GM23248 (cell line): ENCODE measurements around the gene MRPS15. TPM values are rescaled to one million over a fixed set of nuclear protein-coding genes. Genes with fewer than 3 reads are reported as not detected.

Source experiments
- DNase-seq: peaks from one replicate; pipeline ENCODE4 v3.0.0-alpha.2; 2015
- H2AFZ ChIP-seq: fragments of 200-600 bp; sonication (generic); 2 replicates; pipeline ENCODE4 v1.6.1; 2016; ENCODE audit warnings: antibody characterized with exemption
- H3F3A ChIP-seq: fragments of 200-600 bp; sonication (generic); 2 replicates; pipeline ENCODE4 v1.6.1; 2016; ENCODE audit warnings: mild to moderate bottlenecking, antibody characterized with exemption, mixed run types; ENCODE audit not compliant: insufficient read depth
- H3K27ac ChIP-seq: fragments of 200-600 bp; sonication (generic); 2 replicates; pipeline ENCODE4 v1.5.1; 2016; ENCODE audit warnings: mild to moderate bottlenecking
- H3K27me3 ChIP-seq: fragments of 200-600 bp; sonication (generic); replicated peaks from 2 replicates; pipeline ENCODE4 v1.6.1; 2016; ENCODE audit warnings: mild to moderate bottlenecking; ENCODE audit not compliant: insufficient read depth
- H3K36me3 ChIP-seq: fragments of 200-600 bp; sonication (generic); 2 replicates; pipeline ENCODE4 v1.6.1; 2016; ENCODE audit warnings: low read depth, mild to moderate bottlenecking
- H3K4me1 ChIP-seq: fragments of 200-600 bp; sonication (generic); 2 replicates; pipeline ENCODE4 v1.6.1; 2016; ENCODE audit warnings: mild to moderate bottlenecking; ENCODE audit not compliant: insufficient read depth
- H3K4me2 ChIP-seq: fragments of 200-600 bp; sonication (generic); one replicate; pipeline ENCODE4 v1.6.1; 2016; ENCODE audit warnings: mild to moderate bottlenecking; ENCODE audit not compliant: unreplicated experiment
- H3K4me3 ChIP-seq: fragments of 200-600 bp; sonication (generic); 2 replicates; pipeline ENCODE4 v1.5.1; 2016; ENCODE audit warnings: mild to moderate bottlenecking
- H3K79me2 ChIP-seq: fragments of 200-600 bp; sonication (generic); 2 replicates; pipeline ENCODE4 v1.6.1; 2016; ENCODE audit warnings: mild to moderate bottlenecking; ENCODE audit not compliant: insufficient read depth
- H3K9ac ChIP-seq: fragments of 200-600 bp; sonication (generic); 2 replicates; pipeline ENCODE4 v1.6.1; 2016; ENCODE audit warnings: mild to moderate bottlenecking
- H3K9me2 ChIP-seq: fragments of 200-600 bp; sonication (generic); 2 replicates; pipeline ENCODE4 v1.6.1; 2016; ENCODE audit warnings: mixed run types, mild to moderate bottlenecking, moderate library complexity; ENCODE audit not compliant: insufficient read depth
- H3K9me3 ChIP-seq: fragments of 200-600 bp; sonication (generic); one replicate; pipeline ENCODE4 v1.6.1; 2017; ENCODE audit warnings: low read depth
- H4K20me1 ChIP-seq: fragments of 200-600 bp; sonication (generic); 2 replicates; pipeline ENCODE4 v1.6.0; 2016; ENCODE audit not compliant: insufficient read depth
- EZH2 ChIP-seq: fragments of 200-600 bp; sonication (generic); IDR thresholded peaks from 2 replicates; pipeline ENCODE4 v1.6.1; 2018; ENCODE audit warnings: antibody characterized with exemption, mild to moderate bottlenecking; ENCODE audit not compliant: insufficient read depth, poor library complexity, severe bottlenecking
- EZH2phosphoT487 ChIP-seq: fragments of 200-600 bp; sonication (generic); IDR thresholded peaks from 2 replicates; pipeline ENCODE4 v1.6.1; 2018; ENCODE audit warnings: antibody characterized with exemption, moderate library complexity, mild to moderate bottlenecking, low read depth; ENCODE audit not compliant: insufficient read depth
- WGBS, 2 experiments: methylation state at CpG; one replicate each; pipeline ENCODE4 v1.1.6; 2015 to 2017; ENCODE audit warnings: low lambda C conversion rate in 2 of 2, low coverage in 1 of 2; ENCODE audit errors: missing lambda C conversion rate in 2 of 2; 5-methylcytosine and 5-hydroxymethylcytosine counted together
- in situ Hi-C: fragments of 300-500 bp; cut with MboI; formaldehyde crosslinking; loops from 2 replicates; pipeline ENCODE4 v1.15.0; 2020
- polyA plus RNA-seq: library from polyadenylated mRNA; unstranded; fragments of >200 nt; fragmentation: Nextera tagmentation; extraction: Ambion mirVana; gene quantifications from 2 replicates; pipeline ENCODE4 v1.2.1, GENCODE V29; 2016
- total RNA-seq: library from RNA; depleted of rRNA; stranded (reverse); fragments of >200 nt; shearing (Covaris generic); gene quantifications from 2 replicates; pipeline ENCODE4 v1.2.3, GENCODE V29; 2014

Gene MRPS15
- total and polyA plus RNA-seq, 2 experiments from 2014 or later: 53.7 to 107 TPM

GRCh38 chr1:36442337-36442736, 21.8 kb downstream of the MRPS15 start:
- Histone ChIP-seq H3K9me3 (no peaks in the 10 kb centered on the region), H3K9ac (no peak overlapping the region), H3K4me2 (no peak overlapping the region), H3K4me1 (no peaks in the 10 kb centered on the region), H2AFZ (no peak overlapping the region), H3K27ac (no peak overlapping the region), H3F3A (peaks cover 4% of the 10 kb centered on the region; the same call in 1 of the 2 replicates), H4K20me1 (no peaks in the 10 kb centered on the region), H3K9me2 (no peaks in the 10 kb centered on the region), H3K79me2 (no peaks in the 10 kb centered on the region), H3K4me3 (no peak overlapping the region), H3K36me3 (no peaks in the 10 kb centered on the region), H3K27me3 (no peaks in the 10 kb centered on the region)
- in situ Hi-C loops: no loop called here
- no peak for TF ChIP-seq EZH2
- TF ChIP-seq EZH2phosphoT487: no peak
- no peak for DNase-seq
- 90 to 96% methylated on average over 3 of the region's 3 CpGs for WGBS, 2 experiments

- 97 to 100% methylated on average over 3 of the region's 3 CpGs for WGBS, 2 experiments
- H3K9me2 ChIP-seq: no peaks in the 10 kb centered on the region
These were observed 23.5 kb downstream of the MRPS15 start for GRCh38 chr1:36440646-36441045.

GRCh38 chr1:36440044-36440443, 24.1 kb downstream of the MRPS15 start:
- H3K36me3 ChIP-seq: no peaks in the 10 kb centered on the region
- no peaks in the 10 kb centered on the region for H3K4me1 ChIP-seq
- H3K9me3 ChIP-seq: no peaks in the 10 kb centered on the region
- no peak overlapping the region for H3K9ac ChIP-seq
- no peaks in the 10 kb centered on the region for H3K9me2 ChIP-seq
- no peak overlapping the region for H3K27ac ChIP-seq
- no peak overlapping the region for H3K4me2 ChIP-seq
- no peaks in the 10 kb centered on the region for H3K79me2 ChIP-seq
- TF ChIP-seq EZH2: no peak
- TF ChIP-seq EZH2phosphoT487: no peak
- WGBS, 2 experiments: 35 to 36% methylated on average over 3 of the region's 3 CpGs
- no peak for DNase-seq
- peaks cover 4% of the 10 kb centered on the region; the same call in 1 of the 2 replicates for H3F3A ChIP-seq
- no peaks in the 10 kb centered on the region for H4K20me1 ChIP-seq
- in situ Hi-C loops: no loop called here
- no peaks in the 10 kb centered on the region for H3K27me3 ChIP-seq
- H2AFZ ChIP-seq: no peak overlapping the region
- H3K4me3 ChIP-seq: no peak overlapping the region

More at GRCh38 chr1:36440646-36441045, 23.5 kb downstream of the MRPS15 start:
- H4K20me1 ChIP-seq: no peaks in the 10 kb centered on the region
- no peaks in the 10 kb centered on the region for H3K36me3 ChIP-seq
- no peak for DNase-seq
- no peak overlapping the region for H3K4me2 ChIP-seq
- TF ChIP-seq EZH2 (no peak), EZH2phosphoT487 (no peak)
- H3K9me3 ChIP-seq: no peaks in the 10 kb centered on the region
- no peak overlapping the region for H3K9ac ChIP-seq
- H3K27me3 ChIP-seq: no peaks in the 10 kb centered on the region
- no peak overlapping the region for H2AFZ ChIP-seq
- H3F3A ChIP-seq: peaks cover 4% of the 10 kb centered on the region; the same call in 1 of the 2 replicates
- in situ Hi-C loops: no loop called here
- no peak overlapping the region for H3K27ac ChIP-seq
- H3K4me1 ChIP-seq: no peaks in the 10 kb centered on the region
- H3K79me2 ChIP-seq: no peaks in the 10 kb centered on the region
- H3K4me3 ChIP-seq: no peak overlapping the region

GRCh38 chr1:36438715-36439114, 25.5 kb downstream of the MRPS15 start:
- no peak for TF ChIP-seq EZH2phosphoT487
- no peak for TF ChIP-seq EZH2
- Histone ChIP-seq H3K79me2 (no peaks in the 10 kb centered on the region), H3K27me3 (no peaks in the 10 kb centered on the region), H3K4me2 (no peak overlapping the region), H3K9me2 (no peaks in the 10 kb centered on the region), H3K4me3 (no peak overlapping the region), H3K27ac (no peak overlapping the region), H2AFZ (no peak overlapping the region), H3K9ac (no peak overlapping the region), H3K36me3 (no peaks in the 10 kb centered on the region), H4K20me1 (no peaks in the 10 kb centered on the region), H3F3A (peaks cover 4% of the 10 kb centered on the region; the same call in 1 of the 2 replicates), H3K4me1 (no peaks in the 10 kb centered on the region), H3K9me3 (no peaks in the 10 kb centered on the region)
- WGBS, 2 experiments: 97 to 99% methylated on average over 4 of the region's 4 CpGs
- in situ Hi-C loops: no loop called here
- DNase-seq: no peak

GRCh38 chr1:36436821-36437220, 27.4 kb downstream of the MRPS15 start:
- no peak overlapping the region for H2AFZ ChIP-seq
- H3K4me2 ChIP-seq: no peak overlapping the region
- H3K9me3 ChIP-seq: no peaks in the 10 kb centered on the region
- 58 to 67% methylated on average over 1 of the region's 1 CpG for WGBS, 2 experiments
- TF ChIP-seq EZH2 (no peak), EZH2phosphoT487 (no peak)
- H3K27me3 ChIP-seq: no peaks in the 10 kb centered on the region
- no peaks in the 10 kb centered on the region for H3K79me2 ChIP-seq
- H3K27ac ChIP-seq: no peak overlapping the region
- in situ Hi-C loops: no loop called here
- H4K20me1 ChIP-seq: no peaks in the 10 kb centered on the region
- no peaks in the 10 kb centered on the region for H3F3A ChIP-seq
- no peaks in the 10 kb centered on the region for H3K9me2 ChIP-seq
- no peak for DNase-seq
- no peak overlapping the region for H3K4me3 ChIP-seq
- no peak overlapping the region for H3K9ac ChIP-seq
- no peaks in the 10 kb centered on the region for H3K4me1 ChIP-seq
- no peaks in the 10 kb centered on the region for H3K36me3 ChIP-seq
